Loucy (cell line): ENCODE data around the gene WASF2.
A peak's percentile ranks its signal among the peaks of the same experiment; 100 is the strongest.
"Not testable (repeated sequence)": the region's sequence is repeated elsewhere in the genome, so short reads cannot be mapped to it uniquely, and the experiment has no call there.

Source experiments
- H2AFZ ChIP-seq: fragments of 200-600 bp; sonication (generic); 2 replicates; pipeline ENCODE4 v1.6.0; 2016; ENCODE audit warnings: antibody characterized with exemption, mild to moderate bottlenecking, low read length, moderate library complexity
- H3F3A ChIP-seq: fragments of 200-600 bp; 2 replicates; pipeline ENCODE4 v1.6.0; 2016; ENCODE audit warnings: antibody characterized with exemption, low read depth, mild to moderate bottlenecking
- H3K27me3 ChIP-seq: fragments of 200-600 bp; sonication (generic); 2 replicates; pipeline ENCODE4 v1.6.1; 2014; ENCODE audit warnings: low read length, mild to moderate bottlenecking; ENCODE audit not compliant: insufficient read depth, poor library complexity, severe bottlenecking
- H3K36me3 ChIP-seq: fragments of 200-600 bp; sonication (generic); 2 replicates; pipeline ENCODE4 v1.6.1; 2016; ENCODE audit warnings: low read length; ENCODE audit not compliant: insufficient read depth
- H3K4me1 ChIP-seq: fragments of 200-600 bp; sonication (generic); 2 replicates; pipeline ENCODE4 v1.5.1; 2014; ENCODE audit warnings: low read length, mild to moderate bottlenecking; ENCODE audit not compliant: insufficient read depth, poor library complexity, severe bottlenecking
- H3K4me2 ChIP-seq: fragments of 200-600 bp; sonication (generic); 2 replicates; pipeline ENCODE4 v1.6.0; 2014; ENCODE audit warnings: antibody characterized with exemption, low read length, low read depth, mild to moderate bottlenecking; ENCODE audit not compliant: poor library complexity, severe bottlenecking
- H3K4me3 ChIP-seq: fragments of 200-600 bp; sonication (generic); 2 replicates; pipeline ENCODE4 v1.5.1; 2014; ENCODE audit warnings: low read length, mild to moderate bottlenecking, mixed read lengths; ENCODE audit not compliant: poor library complexity, severe bottlenecking
- H3K79me2 ChIP-seq: fragments of 200-600 bp; sonication (generic); 2 replicates; pipeline ENCODE4 v1.6.1; 2014; ENCODE audit warnings: low read length; ENCODE audit not compliant: insufficient read depth
- H3K9ac ChIP-seq: fragments of 200-600 bp; sonication (generic); 2 replicates; pipeline ENCODE4 v1.6.0; 2014; ENCODE audit warnings: mild to moderate bottlenecking, low read depth, low read length, moderate library complexity; ENCODE audit not compliant: poor library complexity, severe bottlenecking
- H3K9me2 ChIP-seq: fragments of 200-600 bp; sonication (generic); replicated peaks from 2 replicates; pipeline ENCODE4 v1.6.1; 2016; ENCODE audit warnings: low read depth, low read length, mixed read lengths
- H3K9me3 ChIP-seq: fragments of 200-600 bp; sonication (generic); 2 replicates; pipeline ENCODE4 v1.6.1; 2014; ENCODE audit warnings: mild to moderate bottlenecking, antibody characterized with exemption, low read length, low read depth; ENCODE audit not compliant: insufficient read depth
- H4K20me1 ChIP-seq: fragments of 200-600 bp; sonication (generic); 2 replicates; pipeline ENCODE4 v1.6.0; 2014; ENCODE audit warnings: antibody characterized with exemption, low read length, mild to moderate bottlenecking; ENCODE audit not compliant: insufficient read depth, poor library complexity, severe bottlenecking
- CTCF ChIP-seq: fragments of 200-600 bp; sonication (generic); conservative IDR thresholded peaks from 2 replicates; pipeline ENCODE4 v1.5.1; 2014; ENCODE audit warnings: mild to moderate bottlenecking, antibody characterized with exemption, low read length
- EZH2phosphoT487 ChIP-seq: fragments of 200-600 bp; IDR thresholded peaks from 2 replicates; pipeline ENCODE4 v1.6.1; 2018; ENCODE audit warnings: antibody characterized with exemption, mild to moderate bottlenecking, moderate library complexity, borderline replicate concordance

Gene WASF2

GRCh38 chr1:27409669-27410068 lies 80.3 kb downstream of the WASF2 start:
- H3K9ac ChIP-seq: no peak overlapping the region
- H3F3A ChIP-seq: 0 out of 2 replicates have a peak, but pooled peaks cover under 1% of the 10 kb centered on the region
- H3K79me2 ChIP-seq: no peaks in the 10 kb centered on the region; the same call in 1 of the 2 replicates
- no peak overlapping the region for H2AFZ ChIP-seq
- H3K4me3 ChIP-seq: no peak overlapping the region
- no peaks in the 10 kb centered on the region for H3K9me2 ChIP-seq
- H3K36me3 ChIP-seq: peaks cover 75% of the 10 kb centered on the region; the same call in 1 of the 2 replicates
- no peak overlapping the region for H3K4me2 ChIP-seq
- TF ChIP-seq CTCF: no peak
- TF ChIP-seq EZH2phosphoT487: no peak
- H4K20me1 ChIP-seq: no peaks in the 10 kb centered on the region
- H3K4me1 ChIP-seq: peaks cover 12% of the 10 kb centered on the region
- H3K9me3 ChIP-seq: no peaks in the 10 kb centered on the region
- no peaks in the 10 kb centered on the region for H3K27me3 ChIP-seq

- no peaks in the 10 kb centered on the region for H3K9me2 ChIP-seq
- no peak overlapping the region for H2AFZ ChIP-seq
- H3K27me3 ChIP-seq: no peaks in the 10 kb centered on the region
- peaks cover 25% of the 10 kb centered on the region for H3K4me1 ChIP-seq
- no peak overlapping the region for H3K9ac ChIP-seq
- H4K20me1 ChIP-seq: no peaks in the 10 kb centered on the region
- H3F3A ChIP-seq: peaks cover 12% of the 10 kb centered on the region; the same call in 1 of the 2 replicates
- H3K4me3 ChIP-seq: no peak overlapping the region
- TF ChIP-seq CTCF (no peak), EZH2phosphoT487 (no peak)
- H3K9me3 ChIP-seq: no peaks in the 10 kb centered on the region
- peaks cover 60% of the 10 kb centered on the region; the same call in 1 of the 2 replicates for H3K36me3 ChIP-seq
- H3K4me2 ChIP-seq: no peak overlapping the region
- no peaks in the 10 kb centered on the region; the same call in 1 of the 2 replicates for H3K79me2 ChIP-seq
Observed at GRCh38 chr1:27408151-27408550, 81.8 kb downstream of the WASF2 start.

- Histone ChIP-seq H3K36me3 (peaks cover 46% of the 10 kb centered on the region; the same call in 1 of the 2 replicates), H3K9ac (peak overlapping the region; percentile 28), H3K4me1 (peaks cover 38% of the 10 kb centered on the region), H3F3A (peaks cover 20% of the 10 kb centered on the region; the same call in 1 of the 2 replicates)
- not testable (repeated sequence) for H3K9me2 ChIP-seq, H3K27me3 ChIP-seq, H4K20me1 ChIP-seq, H3K79me2 ChIP-seq, H2AFZ ChIP-seq, H3K4me2 ChIP-seq, H3K9me3 ChIP-seq, H3K4me3 ChIP-seq
Observed at GRCh38 chr1:27406791-27407190, 83.2 kb downstream of the WASF2 start.

GRCh38 chr1:27406362-27406680 lies 83.6 kb downstream of the WASF2 start:
- H3K4me2 ChIP-seq: no peak overlapping the region
- H3K4me1 ChIP-seq: peaks cover 43% of the 10 kb centered on the region
- no peaks in the 10 kb centered on the region for H3K9me3 ChIP-seq
- no peaks in the 10 kb centered on the region; the same call in 1 of the 2 replicates for H3K79me2 ChIP-seq
- H3F3A ChIP-seq: peaks cover 20% of the 10 kb centered on the region; the same call in 1 of the 2 replicates
- H4K20me1 ChIP-seq: no peaks in the 10 kb centered on the region
- peak overlapping the region; percentile 28 for H3K9ac ChIP-seq
- H3K9me2 ChIP-seq: no peaks in the 10 kb centered on the region
- peaks cover 43% of the 10 kb centered on the region; the same call in 1 of the 2 replicates for H3K36me3 ChIP-seq
- H3K4me3 ChIP-seq: no peak overlapping the region
- no peaks in the 10 kb centered on the region for H3K27me3 ChIP-seq
- TF ChIP-seq EZH2phosphoT487: no peak
- no peak for TF ChIP-seq CTCF
- H2AFZ ChIP-seq: no peak overlapping the region
